IPS-20b (cell line): ENCODE measurements around the gene CAMK1D.

Source experiments
- H3K27ac ChIP-seq: one replicate; pipeline ENCODE4 v1.5.1; 2013; ENCODE audit warnings: low read length
- H3K27me3 ChIP-seq: 2 replicates; pipeline ENCODE4 v1.6.1; 2013; ENCODE audit warnings: mild to moderate bottlenecking, low read length, inconsistent platforms; ENCODE audit not compliant: insufficient read depth
- H3K36me3 ChIP-seq: 2 replicates; pipeline ENCODE4 v1.6.1; 2013; ENCODE audit warnings: low read depth, mild to moderate bottlenecking, inconsistent platforms, low read length, moderate library complexity; ENCODE audit not compliant: insufficient read depth
- H3K4me1 ChIP-seq: 2 replicates; pipeline ENCODE4 v1.6.1; 2013; ENCODE audit warnings: mild to moderate bottlenecking, control low read depth, inconsistent platforms, low read length, moderate library complexity; ENCODE audit not compliant: insufficient read depth
- H3K4me3 ChIP-seq: 2 replicates; pipeline ENCODE4 v1.5.1; 2013; ENCODE audit warnings: mild to moderate bottlenecking, low read length, inconsistent platforms
- H3K9ac ChIP-seq: 2 replicates; pipeline ENCODE4 v1.6.1; 2013; ENCODE audit warnings: low read depth, mild to moderate bottlenecking, inconsistent platforms, low read length, moderate library complexity
- H3K9me3 ChIP-seq: 2 replicates; pipeline ENCODE4 v1.6.1; 2013; ENCODE audit warnings: mild to moderate bottlenecking, low read depth, low read length, inconsistent platforms; ENCODE audit not compliant: insufficient read depth

The CAMK1D gene

DNA sequence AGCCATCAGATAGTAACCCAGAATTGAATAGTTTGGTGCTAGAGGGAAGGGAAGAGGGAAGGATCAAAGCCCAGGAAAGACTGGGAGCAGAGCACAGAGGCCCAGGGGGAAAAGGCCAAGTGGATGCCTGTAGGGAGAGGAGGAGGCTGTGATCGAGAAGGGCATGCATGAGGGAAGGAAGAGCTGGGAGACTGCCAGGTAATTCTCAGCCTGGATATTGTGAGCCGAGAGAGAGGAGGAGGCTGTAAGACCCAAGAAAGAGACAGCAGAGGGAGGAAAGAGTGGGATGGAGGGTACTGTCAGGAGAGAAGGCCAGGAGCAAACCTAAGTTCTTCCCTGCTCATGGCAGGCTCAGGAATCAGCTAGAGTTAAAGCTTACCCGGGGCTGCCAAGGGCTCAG lies 474.0 kb downstream of the CAMK1D start:
- Histone ChIP-seq H3K27me3 (no peaks in the 10 kb centered on the region), H3K9ac (no peak overlapping the region), H3K9me3 (no peaks in the 10 kb centered on the region), H3K36me3 (no peaks in the 10 kb centered on the region), H3K4me1 (peaks cover 5% of the 10 kb centered on the region; the same call in 1 of the 2 replicates), H3K27ac (no peak overlapping the region), H3K4me3 (no peak overlapping the region)

- H3K9me3 ChIP-seq: no peaks in the 10 kb centered on the region
- H3K27me3 ChIP-seq: no peaks in the 10 kb centered on the region
- H3K27ac ChIP-seq: no peak overlapping the region
- H3K9ac ChIP-seq: no peak overlapping the region
- no peaks in the 10 kb centered on the region for H3K4me1 ChIP-seq
- no peak overlapping the region for H3K4me3 ChIP-seq
- H3K36me3 ChIP-seq: no peaks in the 10 kb centered on the region
These were observed 476.0 kb downstream of the CAMK1D start for GRCh38 chr10:12825260-12825849.

GRCh38 chr10:12826800-12827372 lies 477.5 kb downstream of the CAMK1D start:
- H3K36me3 ChIP-seq: no peaks in the 10 kb centered on the region
- H3K9me3 ChIP-seq: no peaks in the 10 kb centered on the region
- H3K27me3 ChIP-seq: no peaks in the 10 kb centered on the region
- H3K4me1 ChIP-seq: no peaks in the 10 kb centered on the region
- H3K27ac ChIP-seq: no peak overlapping the region
- H3K4me3 ChIP-seq: no peak overlapping the region
- no peak overlapping the region for H3K9ac ChIP-seq

DNA sequence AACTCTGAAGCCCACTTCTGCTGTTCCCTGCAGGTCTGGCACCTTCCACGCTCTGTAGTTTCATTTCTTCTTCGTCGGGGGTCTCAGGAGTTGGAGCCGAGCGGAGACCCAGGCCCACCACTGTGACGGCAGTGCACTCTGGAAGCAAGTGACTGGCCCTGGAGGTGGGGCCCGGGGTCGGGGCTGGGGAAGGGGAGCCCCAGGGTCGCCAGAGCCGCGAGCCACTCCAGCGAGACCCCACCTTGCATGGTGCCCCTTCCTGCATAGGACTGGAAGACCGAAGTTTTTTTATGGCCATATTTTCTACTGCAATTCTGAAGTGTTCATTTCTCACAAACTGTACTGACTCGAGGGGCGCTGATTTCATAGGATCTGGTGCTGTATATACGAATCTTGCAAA lies 479.4 kb downstream of the CAMK1D start:
- H3K27ac ChIP-seq: no peak overlapping the region
- no peak overlapping the region for H3K9ac ChIP-seq
- no peaks in the 10 kb centered on the region for H3K36me3 ChIP-seq
- no peaks in the 10 kb centered on the region for H3K4me1 ChIP-seq
- H3K27me3 ChIP-seq: no peaks in the 10 kb centered on the region
- H3K9me3 ChIP-seq: no peaks in the 10 kb centered on the region
- H3K4me3 ChIP-seq: no peak overlapping the region

- H3K27ac ChIP-seq: no peak overlapping the region
- no peak overlapping the region for H3K4me3 ChIP-seq
- no peak overlapping the region for H3K9ac ChIP-seq
- no peaks in the 10 kb centered on the region for H3K27me3 ChIP-seq
- H3K4me1 ChIP-seq: no peaks in the 10 kb centered on the region
- no peaks in the 10 kb centered on the region for H3K9me3 ChIP-seq
- H3K36me3 ChIP-seq: no peaks in the 10 kb centered on the region
These were observed 480.6 kb downstream of the CAMK1D start for GRCh38 chr10:12829831-12830390.

GRCh38 chr10:12832096-12832495 lies 482.7 kb downstream of the CAMK1D start:
- Histone ChIP-seq H3K27ac (no peak overlapping the region), H3K27me3 (no peaks in the 10 kb centered on the region), H3K36me3 (no peaks in the 10 kb centered on the region), H3K4me3 (no peak overlapping the region), H3K9me3 (no peaks in the 10 kb centered on the region), H3K4me1 (no peaks in the 10 kb centered on the region), H3K9ac (no peak overlapping the region)

DNA sequence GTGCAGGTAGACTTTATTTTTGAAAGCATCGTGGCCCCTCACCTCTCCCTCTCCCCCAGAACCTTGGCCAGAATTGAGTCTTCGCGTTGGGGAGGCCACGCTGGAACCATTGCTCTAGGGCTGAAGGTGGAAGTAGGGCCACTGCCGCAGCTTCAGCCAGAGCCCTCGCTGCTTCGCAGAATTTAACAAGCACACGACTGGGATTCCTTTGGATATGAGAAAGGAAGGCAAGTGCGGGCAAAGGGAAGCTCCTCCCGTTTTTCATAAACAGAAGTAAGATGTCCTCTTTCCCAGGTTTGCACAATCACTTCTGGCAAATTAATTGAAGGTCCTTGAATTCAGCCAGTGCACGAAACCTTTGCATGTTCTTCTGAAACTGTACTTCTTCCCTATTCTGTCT lies 484.1 kb downstream of the CAMK1D start:
- no peak overlapping the region for H3K27ac ChIP-seq
- no peaks in the 10 kb centered on the region for H3K36me3 ChIP-seq
- H3K4me1 ChIP-seq: no peaks in the 10 kb centered on the region
- no peaks in the 10 kb centered on the region for H3K27me3 ChIP-seq
- H3K4me3 ChIP-seq: no peak overlapping the region
- no peak overlapping the region for H3K9ac ChIP-seq
- H3K9me3 ChIP-seq: no peaks in the 10 kb centered on the region

DNA sequence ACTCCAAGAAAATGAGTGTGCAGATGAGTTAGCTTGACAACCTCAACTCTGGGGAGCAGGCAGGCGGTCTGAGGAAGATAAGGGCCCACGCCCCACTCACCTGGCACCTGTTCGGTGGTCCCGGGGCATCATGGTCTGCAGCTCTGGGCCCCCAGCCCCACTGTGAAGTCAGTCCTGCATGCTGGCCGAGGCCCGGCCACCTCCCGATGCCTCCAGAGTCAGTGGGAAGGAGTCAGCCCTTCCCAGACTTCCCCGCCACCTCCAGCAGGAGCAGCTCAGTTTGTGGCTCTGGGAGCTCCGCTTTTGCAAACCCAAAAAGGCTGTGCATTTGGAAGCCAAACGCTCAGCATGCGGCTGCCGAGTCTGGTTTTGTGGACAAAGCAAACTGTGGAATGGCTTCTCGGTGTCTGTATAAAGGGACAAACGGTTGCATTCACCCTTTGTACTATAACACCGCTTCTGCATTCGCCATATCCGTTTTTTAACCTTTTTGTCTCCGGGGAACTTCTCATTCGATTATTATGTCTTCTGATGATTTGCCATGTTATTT lies 484.8 kb downstream of the CAMK1D start:
- Histone ChIP-seq H3K36me3 (no peaks in the 10 kb centered on the region), H3K9me3 (no peaks in the 10 kb centered on the region), H3K4me1 (no peaks in the 10 kb centered on the region), H3K27me3 (no peaks in the 10 kb centered on the region), H3K4me3 (no peak overlapping the region), H3K27ac (no peak overlapping the region), H3K9ac (no peak overlapping the region)

DNA sequence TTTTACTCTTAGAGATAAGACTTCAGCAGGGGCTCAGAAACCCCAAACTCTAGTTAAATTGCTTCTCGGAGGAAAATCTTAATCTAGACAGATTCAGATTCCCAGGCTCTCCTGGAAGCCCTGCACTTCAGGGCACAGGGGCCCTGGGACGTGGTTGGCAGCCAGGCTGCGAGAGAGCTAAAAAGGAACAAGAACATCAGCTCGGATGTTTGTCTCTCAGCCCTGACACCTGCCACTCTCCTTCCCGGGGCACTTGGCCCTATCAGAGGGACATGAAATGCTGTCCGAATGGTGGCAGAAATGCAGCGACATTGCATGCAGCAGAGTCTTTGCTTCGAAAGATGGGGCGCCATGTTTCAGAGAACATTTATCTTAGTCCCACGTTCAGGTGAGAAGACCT lies 485.4 kb downstream of the CAMK1D start:
- Histone ChIP-seq H3K36me3 (no peaks in the 10 kb centered on the region), H3K4me1 (peaks cover under 1% of the 10 kb centered on the region; the same call in 1 of the 2 replicates), H3K27ac (no peak overlapping the region), H3K27me3 (no peaks in the 10 kb centered on the region), H3K9me3 (no peaks in the 10 kb centered on the region), H3K4me3 (no peak overlapping the region), H3K9ac (no peak overlapping the region)

DNA sequence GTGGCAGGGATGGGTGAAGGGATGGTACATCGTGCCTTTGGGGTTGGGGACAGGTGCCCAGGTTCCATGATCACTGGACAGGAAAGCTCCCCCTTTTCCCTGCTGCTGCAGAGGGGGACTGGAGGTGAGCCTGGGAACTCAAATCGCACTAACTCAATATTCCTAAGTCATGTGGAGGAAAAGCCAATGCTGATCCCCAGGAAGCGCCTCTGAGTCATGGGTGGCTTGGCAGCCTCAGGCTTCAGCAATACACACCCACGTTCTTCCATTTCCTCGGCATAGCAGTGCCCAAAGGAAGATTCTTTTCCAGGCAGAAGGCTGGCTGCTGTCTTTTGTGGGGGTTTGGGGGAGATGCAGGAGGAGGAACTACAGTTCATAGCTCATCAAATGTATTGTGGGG lies 486.4 kb downstream of the CAMK1D start:
- Histone ChIP-seq H3K27ac (no peak overlapping the region), H3K36me3 (no peaks in the 10 kb centered on the region), H3K27me3 (no peaks in the 10 kb centered on the region), H3K9me3 (no peaks in the 10 kb centered on the region), H3K9ac (no peak overlapping the region), H3K4me3 (no peak overlapping the region), H3K4me1 (peaks cover 4% of the 10 kb centered on the region; the same call in 1 of the 2 replicates)

DNA sequence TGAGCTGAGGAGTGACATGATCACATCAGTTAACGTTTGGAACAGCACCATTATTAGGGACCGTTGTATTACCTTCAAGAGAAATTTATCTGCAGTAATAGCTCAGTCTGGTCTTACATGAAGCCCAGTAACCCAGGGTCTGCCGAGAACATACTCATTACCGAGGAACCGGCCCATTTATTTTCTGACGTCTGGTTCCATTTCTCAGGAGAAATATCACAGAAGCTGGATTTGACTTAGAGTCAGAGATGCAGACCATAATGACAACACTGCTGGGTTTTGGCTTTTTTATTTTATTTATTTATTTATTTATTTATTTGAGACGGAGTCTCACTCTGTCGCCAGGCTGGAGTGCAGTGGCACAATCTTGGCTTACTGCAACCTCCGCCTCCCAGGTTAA lies 489.0 kb downstream of the CAMK1D start:
- Histone ChIP-seq H3K9me3 (no peaks in the 10 kb centered on the region), H3K4me3 (no peak overlapping the region), H3K4me1 (peaks cover 4% of the 10 kb centered on the region; the same call in 1 of the 2 replicates), H3K27me3 (no peaks in the 10 kb centered on the region), H3K27ac (no peak overlapping the region), H3K9ac (no peak overlapping the region), H3K36me3 (no peaks in the 10 kb centered on the region)
